ENCODE results near the gene PHF21B. TPM values are rescaled to one million over a fixed set of nuclear protein-coding genes. Genes with fewer than 3 reads are reported as not detected.

Gene PHF21B
- total and polyA plus RNA-seq, 2 donors (not counting 3 experiments of a cell fraction or from before 2014, with no cell fraction given): not detected

- ChIA-PET CTCF (no interaction called here), POLR2A (no interaction called here)
- FAIRE-seq: no peak
- Histone ChIP-seq H2AFZ (ENCODE audit: low read depth, low read length) (no peak overlapping the region), H3K27me3 (ENCODE audit: control insufficient read depth in 2 of 2, insufficient read depth in 2 of 2, low read length in 2 of 2) (no peaks in the 10 kb centered on the region), H3K4me2 (ENCODE audit: insufficient read depth, low read length) (no peak overlapping the region), H3K9ac (replicated peaks; ENCODE audit: extremely low read depth, insufficient read depth, low read length) (no peak overlapping the region), H3K36me3 (ENCODE audit: control insufficient read depth in 2 of 2, extremely low read depth in 1 of 2, insufficient read depth in 2 of 2, low read length in 2 of 2) (no peaks in the 10 kb centered on the region), H3K4me1 (ENCODE audit: control insufficient read depth, extremely low read depth, insufficient read depth, low read length) (no peaks in the 10 kb centered on the region), H3K79me2 (ENCODE audit: control insufficient read depth, insufficient read depth, low read length) (no peaks in the 10 kb centered on the region), H4K20me1 (replicated peaks; ENCODE audit: control insufficient read depth, extremely low read depth, insufficient read depth, low read length) (no peaks in the 10 kb centered on the region), H3K4me3 (replicated peaks in 1 of 3; ENCODE audit: insufficient read depth in 1 of 3, low read depth in 1 of 3, low read length in 3 of 3) (no peak overlapping the region), H3K9me1 (replicated peaks; ENCODE audit: control insufficient read depth, extremely low read depth, insufficient read depth, low read length) (no peaks in the 10 kb centered on the region), H3K27ac (ENCODE audit: insufficient read depth, low read depth, low read length) (no peak overlapping the region), H3K9me3 (replicated peaks; ENCODE audit: control insufficient read depth, insufficient read depth, low read length) (no peaks in the 10 kb centered on the region)
- dilution Hi-C loops (cut with MboI; ENCODE audit: extremely low pct_ligation_motif_present, low sequenced_read_pairs): no loop called here
- no TSS peak for BruUV-seq (replicated peaks)
- TF ChIP-seq FOS (IDR thresholded peaks at IDR 0.05; ENCODE audit: borderline replicate concordance, insufficient read depth, low read length) (no peak), MYC (IDR thresholded peaks at IDR 0.05; ENCODE audit: low read depth, low read length) (no peak), JUN (IDR thresholded peaks at IDR 0.05; ENCODE audit: borderline replicate concordance, insufficient read depth, insufficient read length, low read depth) (no peak), POLR2A (IDR thresholded peaks at IDR 0.05; ENCODE audit: low read depth, low read length) (no peak), GATA2 (IDR thresholded peaks at IDR 0.05; ENCODE audit: insufficient read depth, insufficient read length, low read depth, low read length) (no peak), CTCF (IDR thresholded peaks at IDR 0.05; ENCODE audit: extremely low read depth in 1 of 2, insufficient read depth in 1 of 2, low read depth in 1 of 2, low read length in 2 of 2) (no peak), EZH2 (IDR thresholded peaks at IDR 0.05; ENCODE audit: borderline replicate concordance, low read depth, low read length, severe bottlenecking) (no peak)
- no peak for DNase-seq (ENCODE audit: low read depth, low spot score)
- intact Hi-C loops (cut with micrococcal nuclease): no loop called here
These were observed 38.0 kb downstream of the PHF21B start for GRCh38 chr22:44971651-44972362.
